Cardiac fibroblast (primary cell): ENCODE measurements around the gene NPC1.

ENCODE experiments used
- DNase-seq, 2 donors: peaks; one replicate each; pipeline versions ENCODE4 v3.0.0 to v3.0.0-alpha.2; 2010; ENCODE audit warnings: low read depth in 2 of 2
- H3K4me3 ChIP-seq, 2 donors: replicated peaks in 1 of 2; 1 replicate in 1 of 2; 2 replicates in 1 of 2; pipeline ENCODE4 v1.5.1; 2011; ENCODE audit warnings: low read depth in 2 of 2, low read length in 2 of 2, mild to moderate bottlenecking in 2 of 2, moderate library complexity in 1 of 2
- CTCF ChIP-seq: IDR thresholded peaks from one replicate; pipeline ENCODE4 v1.5.1; 2011; ENCODE audit warnings: low read depth, mild to moderate bottlenecking, low read length, inconsistent platforms

NPC1 gene

GRCh38 chr18:23575309-23575651 lies 11.0 kb downstream of the NPC1 start:
- no peak overlapping the region for H3K4me3 ChIP-seq
- no peak for DNase-seq
- TF ChIP-seq CTCF, result no peak

GRCh38 chr18:23574611-23575308 lies 11.5 kb downstream of the NPC1 start:
- no peak for TF ChIP-seq CTCF
- DNase-seq, result no peak
- no peak overlapping the region for H3K4me3 ChIP-seq

GRCh38 chr18:23573626-23574431 lies 12.5 kb downstream of the NPC1 start:
- H3K4me3 ChIP-seq, result no peak overlapping the region
- DNase-seq, result peak; percentile 65 to 86
- no peak for TF ChIP-seq CTCF

- TF ChIP-seq CTCF, result no peak
- H3K4me3 ChIP-seq, result no peak overlapping the region
- no peak for DNase-seq
Measured at GRCh38 chr18:23573020-23573419, 13.3 kb downstream of the NPC1 start.

- TF ChIP-seq CTCF, result no peak
- no peak overlapping the region for H3K4me3 ChIP-seq
- no peak for DNase-seq
Measured at GRCh38 chr18:23572570-23572969, 13.7 kb downstream of the NPC1 start.

- no peak overlapping the region for H3K4me3 ChIP-seq
- no peak for TF ChIP-seq CTCF
- no peak for DNase-seq
Measured at GRCh38 chr18:23572012-23572411, 14.3 kb downstream of the NPC1 start.
